ENCODE results near the gene DNAH9.

DNA sequence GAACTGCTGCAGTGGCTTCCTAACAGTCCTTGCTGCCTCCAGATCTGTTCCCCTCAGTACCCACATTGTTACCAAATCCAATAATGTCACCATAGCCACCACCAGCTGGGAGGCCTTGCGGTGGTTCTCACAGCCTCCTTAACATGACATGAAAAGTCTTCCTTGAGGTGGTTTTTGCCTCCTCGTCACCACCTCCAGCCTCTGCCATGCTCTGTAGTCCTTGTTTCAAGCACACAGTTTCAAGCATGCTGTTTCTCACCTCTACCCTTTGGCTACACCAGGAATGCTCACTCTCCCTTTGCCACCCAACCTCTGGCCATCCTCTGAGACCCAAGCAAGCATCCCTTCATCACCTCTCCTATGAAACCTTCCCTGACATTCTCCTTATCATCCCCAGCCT is 47.2 kb downstream of the DNAH9 start:
- TF ChIP-seq, protein P1, sequence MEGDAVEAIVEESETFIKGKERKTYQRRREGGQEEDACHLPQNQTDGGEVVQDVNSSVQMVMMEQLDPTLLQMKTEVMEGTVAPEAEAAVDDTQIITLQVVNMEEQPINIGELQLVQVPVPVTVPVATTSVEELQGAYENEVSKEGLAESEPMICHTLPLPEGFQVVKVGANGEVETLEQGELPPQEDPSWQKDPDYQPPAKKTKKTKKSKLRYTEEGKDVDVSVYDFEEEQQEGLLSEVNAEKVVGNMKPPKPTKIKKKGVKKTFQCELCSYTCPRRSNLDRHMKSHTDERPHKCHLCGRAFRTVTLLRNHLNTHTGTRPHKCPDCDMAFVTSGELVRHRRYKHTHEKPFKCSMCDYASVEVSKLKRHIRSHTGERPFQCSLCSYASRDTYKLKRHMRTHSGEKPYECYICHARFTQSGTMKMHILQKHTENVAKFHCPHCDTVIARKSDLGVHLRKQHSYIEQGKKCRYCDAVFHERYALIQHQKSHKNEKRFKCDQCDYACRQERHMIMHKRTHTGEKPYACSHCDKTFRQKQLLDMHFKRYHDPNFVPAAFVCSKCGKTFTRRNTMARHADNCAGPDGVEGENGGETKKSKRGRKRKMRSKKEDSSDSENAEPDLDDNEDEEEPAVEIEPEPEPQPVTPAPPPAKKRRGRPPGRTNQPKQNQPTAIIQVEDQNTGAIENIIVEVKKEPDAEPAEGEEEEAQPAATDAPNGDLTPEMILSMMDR (IDR thresholded peaks at IDR 0.05; ENCODE audit: borderline replicate concordance, extremely low read depth, low read length, poor library complexity, severe bottlenecking) = no peak
- TF ChIP-seq EZH2 (IDR thresholded peaks at IDR 0.05; ENCODE audit: borderline replicate concordance, low read depth, low read length, severe bottlenecking) = no peak

Measured in DND-41 (cell line).